ENCODE measurements around the gene TSPEAR.
"Not testable (repeated sequence)": the region's sequence is repeated elsewhere in the genome, so short reads cannot be mapped to it uniquely, and the experiment has no call there.

The TSPEAR gene

DNA sequence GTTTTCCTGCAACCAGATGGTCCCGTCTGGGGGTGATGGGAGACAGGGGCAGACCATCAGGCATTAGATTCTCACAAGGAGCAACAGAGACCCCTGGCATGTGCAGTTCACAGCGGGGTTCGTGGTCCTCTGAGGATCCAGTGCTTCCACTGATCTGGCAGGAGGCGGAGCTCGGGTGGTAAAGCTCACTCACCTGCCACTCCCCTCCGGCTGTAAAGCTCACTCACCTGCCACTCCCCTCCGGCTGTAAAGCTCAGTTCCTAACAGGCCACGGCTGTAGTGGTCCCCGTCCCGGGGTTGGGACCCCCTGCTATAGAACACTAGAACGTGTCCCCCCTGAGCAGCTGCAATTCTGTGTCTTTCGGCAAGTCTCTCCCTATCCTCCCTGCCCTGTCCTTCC, 9.8 kb downstream of the TSPEAR start:
- DNase-seq = no peak

DNA sequence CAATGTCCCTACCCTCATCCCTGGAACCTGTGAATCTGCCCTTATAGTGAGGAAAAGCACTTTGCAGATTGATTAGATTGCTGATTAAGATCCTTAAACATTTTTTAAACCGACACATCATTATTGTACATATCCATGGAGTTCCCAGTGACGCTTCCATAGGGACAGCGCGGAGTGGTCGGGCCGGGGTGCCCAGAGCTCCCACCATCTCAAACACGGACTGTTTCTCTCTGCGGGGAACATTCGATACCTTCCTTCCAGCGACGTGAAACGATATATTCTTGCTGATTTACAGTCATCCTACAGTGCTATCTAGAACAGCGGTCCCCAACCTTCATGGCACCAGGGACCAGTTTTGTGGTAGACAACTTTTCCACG, 10.4 kb downstream of the TSPEAR start:
- DNase-seq = no peak

- DNase-seq = no peak
Observed at GRCh38 chr21:44700101-44701022, 11.0 kb downstream of the TSPEAR start.

GRCh38 chr21:44699502-44700001, 11.8 kb downstream of the TSPEAR start:
- no peak for DNase-seq

DNA sequence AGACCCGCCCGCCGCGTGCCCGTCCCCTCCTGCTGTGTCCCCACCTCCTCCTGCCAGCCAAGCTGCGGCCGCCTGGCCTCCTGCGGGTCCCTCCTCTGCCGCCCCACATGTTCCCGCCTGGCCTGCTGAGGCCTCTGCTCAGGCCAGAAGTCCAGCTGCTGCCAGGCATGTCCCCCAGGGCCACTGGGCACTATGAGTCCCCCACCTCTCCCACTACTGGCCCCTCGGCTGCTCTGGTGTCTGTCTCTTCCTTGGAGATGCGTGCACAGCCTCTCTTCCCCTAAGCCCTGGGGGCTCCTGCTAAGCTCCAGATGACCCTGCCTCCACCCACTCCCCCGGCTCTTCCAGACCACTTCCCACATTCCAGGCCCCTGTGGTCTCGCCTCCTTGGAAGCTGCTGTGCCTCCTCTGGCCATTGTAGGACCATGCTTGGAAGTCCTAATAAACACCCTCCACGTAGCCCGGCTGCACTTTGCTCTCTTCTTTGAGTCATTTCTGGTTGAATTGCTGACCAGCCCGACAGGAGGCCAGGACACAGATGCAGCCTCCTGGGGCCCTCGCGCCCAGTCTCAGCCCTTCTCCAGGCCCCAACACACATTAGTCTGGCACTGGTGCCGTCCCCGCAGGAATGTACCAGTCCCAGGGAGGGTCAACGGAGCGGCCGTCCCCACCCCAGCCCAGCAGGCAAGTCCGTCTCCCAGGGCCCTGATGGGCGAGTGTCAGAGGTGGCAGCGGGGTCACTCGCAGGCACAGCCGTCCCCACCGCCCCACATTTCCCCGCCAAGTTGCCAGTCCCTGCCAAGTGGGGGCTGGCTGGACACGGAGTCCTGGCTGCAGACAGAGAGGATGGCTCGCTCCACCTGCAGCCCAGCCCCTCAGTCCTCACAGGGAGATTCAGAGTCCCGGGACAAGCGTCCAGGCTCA, 13.3 kb downstream of the TSPEAR start:
- peak; percentile 41 for DNase-seq

- peak; percentile 41 for DNase-seq
Observed at GRCh38 chr21:44697172-44697810, 14.1 kb downstream of the TSPEAR start, which contains the start of gene KRTAP10-12. Gene KRTAP10-12 (plus strand): TSS chr21:44697172. CDS start chr21:44697202, 30 bp downstream.

DNA sequence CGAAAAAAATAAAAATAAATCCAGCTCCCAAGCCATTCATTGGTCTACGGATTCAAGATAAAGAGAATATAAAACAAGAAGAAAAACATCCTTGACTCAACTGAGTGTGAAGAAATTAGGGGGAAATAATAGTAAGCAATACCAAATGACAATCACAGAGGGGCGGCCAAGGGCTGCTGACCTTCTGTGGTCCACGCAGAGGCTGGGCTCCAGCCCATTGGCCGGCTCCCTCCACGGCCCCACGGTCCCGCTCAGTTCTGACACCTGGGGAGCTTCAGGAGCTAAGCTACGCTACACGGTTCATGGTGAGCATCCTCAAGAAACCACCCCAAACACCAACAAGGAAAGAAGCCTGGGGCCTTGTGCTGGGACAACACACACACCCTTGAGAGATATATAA, 14.8 kb downstream of the TSPEAR start:
- DNase-seq = no peak

GRCh38 chr21:44695641-44696040, 15.7 kb downstream of the TSPEAR start:
- no peak for DNase-seq

GRCh38 chr21:44695184-44695583, 16.2 kb downstream of the TSPEAR start:
- DNase-seq = no peak

DNA sequence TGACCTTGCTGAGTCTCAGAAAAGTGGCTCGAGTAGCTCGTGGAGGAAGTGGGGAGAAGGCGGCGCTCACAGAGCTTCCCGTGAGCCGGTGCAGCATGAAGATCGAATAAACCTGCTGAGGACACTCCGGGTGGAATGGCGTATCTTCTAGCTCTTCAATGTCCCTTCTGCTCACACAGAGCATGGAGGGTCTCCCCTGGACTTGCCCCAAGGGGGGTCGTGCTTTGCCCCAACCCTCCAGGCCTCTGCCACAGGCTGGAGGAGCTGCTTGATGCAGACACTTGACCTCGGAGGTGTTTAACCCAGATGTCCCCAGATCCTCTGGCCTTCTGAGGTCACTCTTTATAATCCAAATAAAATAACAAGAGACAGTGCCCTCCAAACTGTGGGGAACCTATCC, 16.6 kb downstream of the TSPEAR start:
- DNase-seq = no peak

DNA sequence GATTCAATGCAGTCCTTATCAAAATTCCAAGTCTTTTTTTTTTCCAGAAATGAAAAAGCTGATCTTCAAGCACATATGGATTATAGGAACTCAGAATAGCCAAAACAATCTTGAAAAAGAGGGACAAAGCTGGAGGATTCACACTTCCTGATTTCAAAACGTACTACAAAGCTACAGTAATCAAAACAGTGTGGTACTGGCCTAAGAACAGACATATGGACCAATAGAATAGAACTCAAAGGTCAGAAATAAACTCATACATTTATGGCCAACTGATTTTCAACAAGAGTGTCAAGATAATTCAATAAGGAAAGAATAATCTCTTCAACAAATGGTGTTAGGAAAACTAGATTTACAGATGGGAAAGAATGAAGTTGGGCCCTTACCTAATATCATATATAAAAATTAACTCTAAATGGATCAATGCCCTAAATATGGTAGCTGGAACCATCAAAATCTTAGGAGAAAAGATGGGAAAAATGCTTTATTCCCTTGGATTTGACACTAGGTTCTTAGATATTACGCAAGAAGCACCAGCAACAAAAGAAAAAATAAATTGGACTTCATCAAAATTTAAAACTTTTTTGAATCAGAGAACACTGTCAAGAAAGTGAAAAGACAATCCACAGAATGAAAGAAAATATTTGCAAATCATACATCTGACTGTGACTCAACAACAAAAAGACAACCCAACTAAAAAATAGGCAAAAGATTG, 18.4 kb downstream of the TSPEAR start:
- DNase-seq = no peak

DNA sequence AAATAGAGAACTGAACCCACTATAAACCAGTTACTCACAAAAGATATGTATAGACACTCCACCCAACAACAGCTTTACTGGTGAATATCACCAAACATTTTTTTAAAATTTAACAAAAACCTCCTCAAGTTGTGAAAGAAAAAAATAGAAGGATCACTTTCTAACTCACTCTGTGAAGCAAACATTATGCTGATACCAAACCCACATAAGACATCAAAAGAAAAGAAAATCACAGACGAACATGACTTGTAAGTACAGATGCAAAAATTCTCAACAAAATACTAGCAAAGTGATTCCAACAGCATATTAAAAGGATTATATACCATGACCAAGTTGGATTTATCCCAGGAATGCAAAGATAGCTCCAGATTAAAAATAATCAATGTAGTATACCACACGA, 19.7 kb downstream of the TSPEAR start:
- no peak for DNase-seq

- DNase-seq = not testable (repeated sequence)
Observed at GRCh38 chr21:44689740-44690139, 21.6 kb downstream of the TSPEAR start.

GRCh38 chr21:44687671-44688070, 23.7 kb downstream of the TSPEAR start:
- no peak for DNase-seq

DNA sequence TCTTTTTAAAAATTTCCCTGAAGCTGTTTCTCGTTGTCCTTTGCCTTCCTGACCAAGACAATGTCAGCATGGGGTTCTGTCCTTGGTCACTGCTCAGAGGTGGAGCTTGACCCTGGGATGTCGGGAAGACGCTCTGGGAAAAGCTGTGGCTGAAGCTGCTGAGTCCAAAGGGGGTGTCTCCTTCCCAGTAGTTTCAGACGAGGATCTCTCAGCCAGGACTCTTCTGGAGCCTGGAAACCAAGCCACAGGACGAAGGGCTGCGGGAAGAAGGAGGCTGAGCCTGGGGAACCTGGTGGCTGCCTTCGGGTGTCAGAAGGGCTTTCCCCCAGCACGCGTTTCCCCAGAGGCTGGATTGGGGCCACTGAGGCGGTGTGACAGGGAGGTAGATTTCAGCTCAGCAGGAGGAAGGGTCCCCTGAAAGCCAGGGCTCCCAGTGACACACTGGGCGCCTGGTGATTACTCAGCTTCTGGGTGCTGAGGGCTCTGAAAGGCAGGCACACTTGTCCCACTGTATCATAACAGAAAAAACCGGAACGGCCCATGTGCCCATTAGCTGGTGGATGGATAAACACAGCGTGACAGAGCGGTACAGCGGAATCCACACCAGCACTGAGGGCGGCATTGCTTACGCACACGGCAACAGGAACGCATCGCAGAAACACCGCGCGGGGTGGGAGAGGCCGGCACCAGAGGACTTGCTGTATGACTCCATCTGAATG, 24.4 kb downstream of the TSPEAR start:
- no peak for DNase-seq

- DNase-seq = peak; percentile 71
Observed at GRCh38 chr21:44686000-44686781, 25.2 kb downstream of the TSPEAR start.

DNA sequence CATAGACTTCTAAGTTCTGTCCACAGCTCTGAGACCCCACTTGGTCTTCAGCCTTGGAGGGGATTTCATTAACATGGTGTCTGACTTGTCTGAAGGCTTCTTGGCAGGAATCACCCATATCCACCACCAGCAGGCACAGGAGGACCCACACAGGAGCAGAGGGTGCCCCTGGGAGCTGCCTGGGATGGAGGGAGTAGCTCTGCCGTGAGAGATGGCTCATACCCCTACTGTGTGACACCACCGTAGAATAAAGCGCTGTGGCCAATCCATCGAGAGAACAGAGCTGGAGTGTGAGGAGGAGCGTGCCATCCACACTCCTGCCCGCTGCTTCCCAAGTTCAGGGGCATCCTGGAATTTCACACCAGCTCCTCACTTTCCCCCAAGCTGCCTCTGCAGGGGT, 26.3 kb downstream of the TSPEAR start:
- DNase-seq = not testable (repeated sequence)

GRCh38 chr21:44684483-44684882, 26.9 kb downstream of the TSPEAR start:
- no peak for DNase-seq

DNA sequence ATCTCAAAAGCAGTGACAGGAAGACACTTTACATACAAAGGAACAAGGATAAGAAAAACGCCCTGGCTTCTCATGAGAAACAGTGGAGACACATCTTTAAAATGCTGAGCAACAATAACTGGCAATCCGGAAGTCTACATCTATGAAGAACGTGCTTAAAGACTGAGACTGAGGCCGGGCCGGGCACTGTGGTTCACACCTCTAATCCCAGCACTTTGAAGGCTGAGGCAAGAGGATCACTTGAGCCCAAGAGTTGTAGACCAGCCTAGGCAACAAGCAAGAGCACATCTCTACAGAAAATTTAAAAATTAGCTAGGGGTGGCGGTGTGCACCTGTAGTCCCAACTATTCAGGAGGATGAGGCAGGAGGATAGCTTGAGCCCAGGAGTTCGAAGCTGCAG, 27.3 kb downstream of the TSPEAR start:
- no peak for DNase-seq

DNA sequence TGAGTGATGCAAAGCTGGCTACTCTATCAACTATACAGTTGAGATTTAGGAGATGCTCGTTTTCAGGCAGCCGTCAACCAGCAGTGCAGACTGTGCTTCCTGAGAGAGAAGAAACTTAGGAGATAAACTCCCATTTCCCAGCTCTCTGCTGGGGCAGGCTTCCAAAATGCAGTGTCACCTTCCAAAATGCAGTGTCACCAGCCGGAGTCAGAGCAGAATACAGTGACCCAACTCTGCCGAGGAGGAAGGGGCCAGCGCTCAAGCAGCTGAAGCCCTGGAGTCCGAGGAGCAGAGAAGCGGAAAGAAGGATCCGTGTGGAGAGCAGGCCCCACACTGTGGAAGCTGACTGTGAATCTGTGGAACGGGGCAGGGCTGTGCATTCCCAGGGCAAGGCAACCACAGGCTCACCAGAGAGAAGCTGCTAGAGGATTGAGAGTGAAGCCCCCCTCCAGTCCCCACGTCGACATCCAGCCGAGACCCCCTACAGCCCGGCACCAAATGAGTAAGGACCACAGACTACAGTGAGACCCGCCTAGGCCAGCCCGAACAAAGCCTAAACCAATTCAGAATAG, 28.7 kb downstream of the TSPEAR start:
- DNase-seq = no peak
